HG02571 (cell line): ENCODE results near the gene CELF2.
"Not testable (repeated sequence)": the region's sequence is repeated elsewhere in the genome, so short reads cannot be mapped to it uniquely, and the experiment has no call there.

Experiments
- ATAC-seq: cut with Tn5 transposase; IDR thresholded peaks from one replicate; pipeline ENCODE4 v1.9.1; 2021; ENCODE audit warnings: mild to moderate bottlenecking, moderate library complexity; ENCODE audit not compliant: unreplicated experiment

CELF2 gene

GRCh38 chr10:11366889-11367288 is 349.2 kb downstream of the CELF2 start:
- ATAC-seq = not testable (repeated sequence)

- no peak for ATAC-seq
Measured at GRCh38 chr10:11367505-11367904, 349.8 kb downstream of the CELF2 start.

GRCh38 chr10:11373717-11374171 is 356.1 kb downstream of the CELF2 start:
- ATAC-seq = no peak

GRCh38 chr10:11377267-11377666 is 359.6 kb downstream of the CELF2 start:
- no peak for ATAC-seq

- no peak for ATAC-seq
Measured at GRCh38 chr10:11378835-11379234, 361.2 kb downstream of the CELF2 start.

- ATAC-seq = no peak
Measured at GRCh38 chr10:11379771-11380170, 362.1 kb downstream of the CELF2 start.

GRCh38 chr10:11381023-11381422 is 363.4 kb downstream of the CELF2 start:
- no peak for ATAC-seq

GRCh38 chr10:11381511-11381910 is 363.8 kb downstream of the CELF2 start:
- no peak for ATAC-seq

- ATAC-seq = no peak
Measured at GRCh38 chr10:11382187-11382586, 364.5 kb downstream of the CELF2 start.

GRCh38 chr10:11386044-11386443 is 368.4 kb downstream of the CELF2 start:
- ATAC-seq = no peak
